ENCODE data around the gene POU5F1.
"Not testable (repeated sequence)": the region's sequence is repeated elsewhere in the genome, so short reads cannot be mapped to it uniquely, and the experiment has no call there.

- not testable (repeated sequence) for TF ChIP-seq IRF2 (CRISPR knock-in tag; IDR thresholded peaks at IDR 0.05); SIN3A (IDR thresholded peaks at IDR 0.05; ENCODE audit: borderline replicate concordance in 2 of 2, control insufficient read depth in 1 of 2, low read depth in 2 of 2, low read length in 2 of 2); POLR2A (conservative IDR thresholded peaks at IDR 0.05); SMC3 (conservative IDR thresholded peaks at IDR 0.05; ENCODE audit: insufficient read depth, low read depth, low read length); KLF6 (CRISPR knock-in tag; IDR thresholded peaks at IDR 0.05; ENCODE audit: borderline replicate concordance); ELF4 (CRISPR knock-in tag; IDR thresholded peaks at IDR 0.05); ZNF232 (CRISPR knock-in tag; IDR thresholded peaks at IDR 0.05); CHD1 (IDR thresholded peaks at IDR 0.05; ENCODE audit: low read length); MAZ (CRISPR knock-in tag; conservative IDR thresholded peaks at IDR 0.05 in 1 of 2, IDR thresholded peaks at IDR 0.05 in 1 of 2); EP300 (IDR thresholded peaks at IDR 0.05; ENCODE audit: low read length)
- TF ChIP-seq, protein P1, sequence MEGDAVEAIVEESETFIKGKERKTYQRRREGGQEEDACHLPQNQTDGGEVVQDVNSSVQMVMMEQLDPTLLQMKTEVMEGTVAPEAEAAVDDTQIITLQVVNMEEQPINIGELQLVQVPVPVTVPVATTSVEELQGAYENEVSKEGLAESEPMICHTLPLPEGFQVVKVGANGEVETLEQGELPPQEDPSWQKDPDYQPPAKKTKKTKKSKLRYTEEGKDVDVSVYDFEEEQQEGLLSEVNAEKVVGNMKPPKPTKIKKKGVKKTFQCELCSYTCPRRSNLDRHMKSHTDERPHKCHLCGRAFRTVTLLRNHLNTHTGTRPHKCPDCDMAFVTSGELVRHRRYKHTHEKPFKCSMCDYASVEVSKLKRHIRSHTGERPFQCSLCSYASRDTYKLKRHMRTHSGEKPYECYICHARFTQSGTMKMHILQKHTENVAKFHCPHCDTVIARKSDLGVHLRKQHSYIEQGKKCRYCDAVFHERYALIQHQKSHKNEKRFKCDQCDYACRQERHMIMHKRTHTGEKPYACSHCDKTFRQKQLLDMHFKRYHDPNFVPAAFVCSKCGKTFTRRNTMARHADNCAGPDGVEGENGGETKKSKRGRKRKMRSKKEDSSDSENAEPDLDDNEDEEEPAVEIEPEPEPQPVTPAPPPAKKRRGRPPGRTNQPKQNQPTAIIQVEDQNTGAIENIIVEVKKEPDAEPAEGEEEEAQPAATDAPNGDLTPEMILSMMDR (IDR thresholded peaks at IDR 0.05 in 2 of 3, conservative IDR thresholded peaks at IDR 0.05 in 1 of 3; ENCODE audit: insufficient read depth in 2 of 3, low read depth in 1 of 3, low read length in 3 of 3), result not testable (repeated sequence)
Observed at GRCh38 chr6:31185695-31186051, 15.2 kb upstream of the POU5F1 start.
